NT2/D1 (cell line): ENCODE measurements around the gene IP6K1.

Experiments used
- SUZ12 ChIP-seq: IDR thresholded peaks from 2 replicates; pipeline ENCODE4 v1.6.1; 2011; ENCODE audit not compliant: insufficient read length, insufficient read depth; ENCODE audit errors: extremely low read depth
- ZNF274 ChIP-seq: IDR thresholded peaks from 2 replicates; pipeline ENCODE4 v1.6.1; 2011; ENCODE audit warnings: mild to moderate bottlenecking, low read depth, low read length

DNA sequence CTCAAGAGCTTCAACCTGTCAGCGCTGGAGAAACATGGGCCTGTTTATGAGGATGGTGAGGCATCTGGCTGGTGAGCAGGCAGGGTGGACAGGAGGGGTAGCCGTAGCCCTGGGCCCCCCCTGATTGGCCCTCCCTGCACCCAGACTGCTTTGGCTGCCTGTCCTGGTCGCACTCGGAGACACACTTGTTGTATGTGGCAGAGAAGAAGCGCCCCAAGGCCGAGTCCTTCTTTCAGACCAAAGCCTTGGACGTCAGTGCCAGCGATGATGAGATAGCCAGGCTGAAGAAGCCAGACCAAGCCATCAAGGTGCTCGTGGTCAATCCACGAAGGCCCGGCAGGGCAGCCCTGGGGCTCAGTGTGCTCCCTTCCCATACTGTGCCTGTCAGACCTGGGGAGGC, 110.4 kb downstream of the IP6K1 start:
- TF ChIP-seq ZNF274 (no peak), SUZ12 (no peak)
